GM19397 (cell line): Measurements from ENCODE around the gene CNIH3.

Experiments used
- ATAC-seq: cut with Tn5 transposase; IDR thresholded peaks from one replicate; pipeline ENCODE4 v1.9.1; 2021; ENCODE audit warnings: mild to moderate bottlenecking, moderate library complexity; ENCODE audit not compliant: unreplicated experiment

Gene CNIH3

DNA sequence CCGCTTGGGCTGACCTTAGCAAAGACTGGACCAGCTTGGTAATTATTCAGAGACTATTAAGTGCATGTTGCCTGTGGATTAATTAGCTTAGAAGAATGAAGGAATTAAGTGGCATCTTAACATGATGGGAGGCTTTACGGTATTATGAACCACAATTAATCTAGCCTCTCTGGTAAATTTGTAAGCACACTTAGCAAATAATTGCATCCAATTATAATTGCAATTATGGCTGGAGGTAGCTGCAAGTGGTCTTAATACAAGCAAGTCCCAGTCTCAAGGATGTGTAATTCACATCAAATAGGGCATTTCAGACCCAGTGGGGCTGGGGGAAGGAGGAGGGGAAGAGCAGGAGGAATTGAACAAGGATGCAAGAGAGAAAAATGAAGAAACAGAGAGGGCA, 151.6 kb downstream of the CNIH3 start:
- ATAC-seq, result no peak

DNA sequence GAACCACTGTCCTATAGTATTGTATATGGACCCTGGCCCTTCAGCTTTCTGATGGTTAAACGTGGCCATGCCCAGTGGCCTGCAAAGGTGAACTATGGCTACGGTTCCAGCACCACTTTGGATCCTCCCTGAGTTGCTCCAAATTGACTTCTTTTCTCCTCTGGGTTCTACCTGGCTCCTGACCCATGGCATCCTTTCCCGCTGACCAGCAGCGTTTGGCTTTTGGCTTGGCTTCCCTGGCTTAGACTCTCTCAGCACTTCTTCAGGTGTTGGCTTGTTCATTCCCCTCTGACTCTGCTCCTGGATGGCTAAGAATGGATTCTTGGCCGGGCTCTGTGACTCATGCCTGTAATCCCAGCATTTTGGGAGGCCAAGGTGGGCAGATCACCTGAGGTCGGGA, 152.9 kb downstream of the CNIH3 start:
- no peak for ATAC-seq

DNA sequence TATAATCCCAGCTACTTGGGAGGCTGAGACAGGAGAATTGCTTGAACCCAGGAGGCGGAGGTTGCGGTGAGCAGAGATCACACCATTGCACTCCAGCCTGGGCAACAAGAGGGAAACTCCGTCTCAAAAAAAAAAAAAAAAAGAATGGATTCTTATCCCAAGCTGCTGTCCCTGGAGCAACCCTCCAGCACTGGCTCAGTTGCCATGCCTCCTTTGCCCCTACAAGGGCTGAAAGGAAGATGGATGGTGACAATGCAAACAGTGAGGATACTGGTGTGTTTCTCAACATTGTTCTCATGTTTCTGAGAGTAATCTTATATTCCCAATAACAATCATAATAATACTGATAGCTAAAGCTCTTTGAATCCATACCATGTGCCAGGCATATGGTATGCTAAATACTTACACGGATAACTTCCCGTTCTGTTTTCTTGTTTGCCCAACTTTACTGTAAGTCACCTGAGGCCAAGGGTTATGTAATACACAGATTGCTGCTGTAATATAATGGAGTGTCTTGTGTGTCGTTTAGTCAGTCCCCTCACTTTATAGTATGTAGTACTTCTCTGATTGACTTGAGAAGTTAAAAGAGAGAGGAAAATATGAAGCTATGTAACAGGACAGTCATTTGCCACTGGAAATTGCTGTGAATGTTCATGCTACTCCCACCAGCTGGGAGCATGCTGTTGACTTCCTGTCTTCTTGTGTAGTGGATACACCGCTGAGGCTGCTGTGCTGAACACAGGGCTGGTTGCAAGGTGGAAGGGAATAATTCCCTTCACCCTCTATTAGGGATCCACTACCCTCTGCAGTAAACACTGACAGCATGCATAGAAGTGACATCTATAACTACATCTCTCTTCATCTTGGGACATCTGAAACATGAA, 153.6 kb downstream of the CNIH3 start:
- ATAC-seq, result no peak

DNA sequence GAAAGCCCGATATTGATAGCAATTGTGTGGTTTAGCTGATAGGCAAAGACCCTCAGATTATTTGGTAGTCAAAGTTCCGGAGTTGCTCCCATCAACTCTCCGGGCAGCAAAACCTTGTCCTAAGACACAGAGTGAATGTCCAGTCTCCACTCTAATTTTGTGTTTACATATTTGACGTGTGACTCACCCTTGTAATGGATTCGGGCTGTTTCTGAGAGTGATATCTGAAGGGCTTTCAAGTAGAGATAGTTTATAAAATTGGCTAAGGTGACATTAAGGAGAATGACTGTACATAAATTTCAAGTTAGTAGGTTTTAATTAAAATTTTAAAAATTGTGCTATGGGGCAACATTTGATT, 154.2 kb downstream of the CNIH3 start:
- no peak for ATAC-seq

DNA sequence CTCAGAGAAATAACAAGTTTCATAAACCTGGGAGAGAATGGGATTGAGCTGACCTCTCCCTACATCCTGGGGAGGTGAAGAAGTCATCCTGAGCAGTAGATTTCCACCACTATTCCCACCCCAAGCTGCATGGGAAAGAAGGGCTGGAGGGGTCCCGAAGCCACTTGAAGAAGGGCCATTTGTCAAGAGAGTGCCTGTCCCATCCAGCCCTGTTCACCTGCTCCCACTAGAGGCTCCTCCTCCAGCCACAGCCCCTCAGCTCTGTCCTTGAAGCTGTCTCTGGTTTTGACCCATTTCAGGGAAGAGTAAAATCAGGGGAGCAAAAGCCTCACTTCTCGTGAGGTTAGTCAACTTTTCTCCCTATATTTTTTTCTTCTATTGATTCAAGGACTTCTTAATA, 157.5 kb downstream of the CNIH3 start:
- ATAC-seq, result no peak

DNA sequence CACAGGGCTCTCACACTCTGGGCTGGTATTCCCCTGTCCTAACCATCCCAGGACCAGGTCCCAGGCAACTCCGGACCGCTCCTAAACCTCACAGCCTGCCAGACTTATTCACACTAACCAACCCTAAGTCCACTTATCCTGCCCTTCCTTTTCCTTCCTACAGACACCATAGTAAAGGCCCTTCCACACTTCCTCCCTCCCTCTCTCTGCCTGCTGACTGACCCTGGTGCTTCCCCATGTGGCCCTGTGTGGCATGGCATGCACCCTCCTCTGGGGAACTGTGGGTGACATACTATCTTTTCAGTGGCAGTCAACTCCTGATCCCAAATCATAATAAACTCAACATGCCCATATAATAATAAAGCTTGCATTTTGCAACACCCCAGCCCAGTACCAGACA, 158.3 kb downstream of the CNIH3 start:
- ATAC-seq, result no peak

DNA sequence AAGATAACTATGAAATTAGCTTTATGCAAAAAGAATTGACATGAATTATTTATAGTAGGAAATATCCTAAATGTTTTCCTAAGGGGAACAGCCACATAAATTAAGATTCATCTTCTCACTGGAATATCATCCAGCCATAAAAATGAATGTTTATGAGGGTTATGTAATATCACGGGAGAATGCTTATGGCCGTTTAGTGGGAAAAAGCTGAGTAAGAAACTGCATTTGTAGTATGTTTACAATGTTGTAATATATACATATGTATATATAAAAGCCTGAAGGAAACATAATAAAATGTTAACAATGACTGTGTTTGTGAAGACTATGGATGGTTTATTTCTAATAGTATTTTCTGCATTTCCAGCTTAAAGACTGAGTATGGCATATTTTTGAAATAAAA, 161.1 kb downstream of the CNIH3 start:
- ATAC-seq, result no peak

DNA sequence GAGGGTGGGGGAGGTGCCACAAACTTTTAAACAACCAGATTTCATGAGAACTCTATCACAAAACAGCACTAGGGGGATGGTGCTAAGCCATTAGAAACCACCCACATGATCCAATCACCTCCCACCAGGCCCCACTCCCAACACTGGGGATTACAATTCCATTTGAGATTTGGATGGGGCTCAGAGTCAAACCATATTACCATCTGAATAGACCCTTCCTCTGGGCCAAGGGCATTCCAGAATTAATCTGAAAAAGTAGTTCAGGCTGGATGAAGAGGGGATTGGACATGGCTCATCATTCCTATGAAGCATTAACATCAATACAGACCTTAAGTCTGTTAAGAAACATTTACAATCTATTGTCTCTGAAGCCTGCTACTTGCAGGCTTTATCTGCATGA, 163.4 kb downstream of the CNIH3 start:
- ATAC-seq, result no peak

DNA sequence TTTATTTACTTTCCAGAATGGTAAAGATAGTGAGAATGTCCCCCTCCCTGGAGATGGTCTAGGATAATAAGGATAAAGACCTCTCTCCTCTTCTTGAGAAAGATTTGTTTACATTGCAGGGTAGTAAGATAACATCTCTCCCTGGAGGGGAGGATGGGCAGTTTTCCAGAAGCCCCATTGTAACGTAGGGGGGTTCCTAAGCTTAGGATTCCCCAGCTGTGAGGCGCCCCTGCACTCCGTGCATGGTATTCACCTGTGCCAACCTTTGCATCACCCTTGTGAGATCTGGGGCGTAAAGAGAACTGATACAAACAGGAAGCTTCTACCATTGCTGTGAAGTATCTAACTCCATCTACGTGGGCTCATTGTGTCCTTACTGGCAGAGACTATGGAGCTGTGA, 164.6 kb downstream of the CNIH3 start:
- no peak for ATAC-seq

DNA sequence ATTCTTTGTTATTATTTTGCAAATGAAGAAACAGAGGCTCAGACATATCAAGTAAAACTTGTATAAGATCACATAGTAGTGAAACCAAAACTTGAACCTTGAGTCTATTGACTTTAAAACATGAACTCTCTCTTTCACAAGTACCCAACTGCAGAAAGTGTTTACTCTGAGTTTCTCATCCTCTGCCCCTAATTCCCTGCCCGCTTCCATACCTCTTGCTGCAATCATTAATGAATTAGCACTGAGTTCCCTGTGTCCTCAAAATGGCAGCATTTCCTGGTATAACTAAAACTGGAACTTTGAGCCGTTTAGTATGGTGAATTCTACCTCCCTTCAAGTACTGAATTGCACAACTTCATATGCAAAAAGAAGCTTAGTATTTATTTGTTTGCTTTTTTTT, 165.7 kb downstream of the CNIH3 start:
- no peak for ATAC-seq

DNA sequence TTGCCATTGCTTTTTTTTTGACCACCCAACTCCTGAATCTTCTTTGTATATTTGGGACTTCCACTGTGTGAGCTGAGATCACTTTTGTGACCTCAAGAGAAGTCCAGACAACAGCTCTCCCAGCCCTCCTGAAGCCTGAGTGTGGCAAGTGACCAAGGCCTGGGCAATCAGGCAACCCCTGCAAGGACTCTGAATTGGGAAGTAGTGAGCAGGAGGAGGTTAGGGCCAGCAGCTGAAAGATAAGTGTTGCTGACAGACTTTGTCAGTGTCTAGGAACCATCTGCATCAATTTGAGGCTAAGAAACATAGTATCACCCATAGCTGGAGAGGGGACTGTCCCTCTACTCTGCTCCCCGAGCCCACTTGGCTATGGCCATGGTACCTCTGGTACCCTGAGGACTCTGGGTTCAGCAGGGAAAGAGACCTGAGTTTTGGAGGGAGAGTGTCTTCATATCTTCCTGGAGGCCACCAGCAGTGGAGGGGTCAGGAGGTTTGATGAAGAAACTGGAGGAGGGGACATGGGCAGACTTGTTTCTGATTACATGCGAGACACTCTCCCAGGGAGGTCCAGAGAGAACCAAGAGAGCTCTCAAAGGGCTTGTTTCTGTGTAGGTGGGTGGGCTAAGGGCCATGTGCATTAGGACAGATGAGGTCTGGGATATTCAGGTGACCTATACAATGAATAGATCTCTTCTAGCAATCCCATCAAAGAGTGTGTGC, 166.3 kb downstream of the CNIH3 start:
- ATAC-seq, result no peak

DNA sequence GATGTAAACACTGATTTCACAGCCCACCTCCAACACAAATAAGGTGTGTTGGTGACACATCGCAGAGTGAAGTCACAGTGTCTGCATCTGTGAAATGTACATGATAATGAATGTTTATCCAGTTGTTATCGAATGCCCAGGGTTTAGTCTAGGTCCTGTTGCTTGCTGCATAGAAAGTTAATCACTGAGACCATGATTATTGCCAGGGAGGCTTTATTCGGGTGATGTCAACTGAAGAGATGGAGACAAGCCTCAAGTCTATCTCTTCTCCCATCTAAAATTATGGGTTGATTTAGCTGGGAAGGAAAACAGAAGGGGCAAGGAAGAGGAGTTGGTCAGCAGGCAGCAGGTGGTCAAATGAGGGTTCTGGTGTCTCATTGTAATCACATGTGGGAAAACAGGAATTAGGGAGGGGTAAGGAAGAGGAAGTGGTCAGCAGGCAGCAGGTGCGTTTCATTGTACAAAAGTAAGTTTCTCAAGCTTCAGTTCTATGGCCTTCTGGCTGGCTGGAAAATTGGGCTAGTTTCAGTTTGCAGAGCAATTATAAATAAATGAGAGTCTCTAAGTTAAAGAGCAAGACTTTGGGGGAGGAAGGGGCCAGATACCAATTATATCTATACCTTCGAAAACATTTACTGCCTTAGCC, 167.0 kb downstream of the CNIH3 start:
- ATAC-seq, result peak; percentile 63

DNA sequence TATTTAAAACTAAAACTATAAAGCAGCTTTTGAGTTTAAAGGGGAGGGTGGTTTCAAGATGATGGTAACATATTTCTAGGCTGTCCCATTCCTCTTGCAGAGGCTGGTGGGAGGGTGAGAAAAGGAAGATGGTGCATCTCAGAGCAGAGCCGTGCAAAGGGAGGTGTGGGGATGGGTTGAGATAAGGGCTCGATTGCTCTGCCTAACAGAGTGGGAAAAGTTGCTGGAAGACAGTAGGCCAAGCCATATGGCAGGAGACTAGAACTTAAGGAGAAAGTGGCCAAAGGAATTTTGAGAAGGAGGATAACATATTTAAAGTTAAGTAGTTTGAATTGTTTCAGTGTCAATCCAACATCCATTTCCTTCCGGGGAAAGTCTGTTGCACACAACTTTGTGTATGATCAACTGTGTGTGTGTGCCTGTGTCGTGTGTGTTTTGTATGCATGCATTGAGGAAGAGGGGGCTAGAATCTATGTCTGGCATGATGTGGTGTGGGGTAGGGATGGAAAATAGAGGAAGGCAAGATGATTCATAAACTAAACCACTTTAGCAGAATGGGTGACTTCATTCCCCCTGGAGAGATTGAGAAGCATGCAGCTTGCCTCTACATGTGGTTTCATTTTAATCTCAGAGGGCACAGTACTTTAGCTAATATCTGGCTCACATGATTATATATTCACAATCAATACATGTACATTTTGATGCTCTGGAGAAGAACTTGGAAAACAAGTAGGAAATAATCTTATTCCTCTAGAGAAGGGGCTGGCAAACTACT, 168.3 kb downstream of the CNIH3 start:
- no peak for ATAC-seq

DNA sequence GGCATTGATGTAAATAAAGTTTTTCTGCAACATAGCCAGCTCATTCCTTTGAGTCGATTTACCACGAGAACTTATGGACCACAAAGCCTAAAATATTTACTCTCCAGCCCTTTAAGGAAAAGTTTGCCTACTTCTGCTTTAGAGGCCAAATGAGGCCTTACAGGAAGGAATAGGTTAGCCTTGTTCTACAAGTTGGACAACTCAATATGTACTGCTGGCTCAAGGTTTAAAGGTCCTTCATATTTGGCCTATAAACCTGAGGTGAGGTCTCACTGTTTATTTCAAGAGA, 168.9 kb downstream of the CNIH3 start:
- no peak for ATAC-seq

DNA sequence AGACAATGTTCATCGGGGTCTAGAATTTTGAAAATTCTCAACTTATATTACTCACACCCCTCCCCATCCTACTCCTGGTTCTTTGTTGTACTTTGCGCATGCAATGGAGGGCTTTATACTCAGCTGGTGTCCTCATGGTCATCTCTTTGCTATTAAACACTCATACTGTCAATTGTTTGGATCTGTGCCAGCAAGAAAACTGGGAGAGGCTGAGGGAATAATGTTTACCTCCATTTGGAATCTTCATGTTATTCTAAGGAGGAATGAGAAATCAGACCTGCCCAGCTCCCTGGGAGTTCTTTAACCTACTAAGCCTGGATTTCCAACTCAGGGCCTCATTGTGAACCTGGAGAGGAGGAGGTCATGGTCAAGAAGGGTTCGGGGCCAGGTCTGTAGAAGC, 169.5 kb downstream of the CNIH3 start:
- ATAC-seq, result no peak

DNA sequence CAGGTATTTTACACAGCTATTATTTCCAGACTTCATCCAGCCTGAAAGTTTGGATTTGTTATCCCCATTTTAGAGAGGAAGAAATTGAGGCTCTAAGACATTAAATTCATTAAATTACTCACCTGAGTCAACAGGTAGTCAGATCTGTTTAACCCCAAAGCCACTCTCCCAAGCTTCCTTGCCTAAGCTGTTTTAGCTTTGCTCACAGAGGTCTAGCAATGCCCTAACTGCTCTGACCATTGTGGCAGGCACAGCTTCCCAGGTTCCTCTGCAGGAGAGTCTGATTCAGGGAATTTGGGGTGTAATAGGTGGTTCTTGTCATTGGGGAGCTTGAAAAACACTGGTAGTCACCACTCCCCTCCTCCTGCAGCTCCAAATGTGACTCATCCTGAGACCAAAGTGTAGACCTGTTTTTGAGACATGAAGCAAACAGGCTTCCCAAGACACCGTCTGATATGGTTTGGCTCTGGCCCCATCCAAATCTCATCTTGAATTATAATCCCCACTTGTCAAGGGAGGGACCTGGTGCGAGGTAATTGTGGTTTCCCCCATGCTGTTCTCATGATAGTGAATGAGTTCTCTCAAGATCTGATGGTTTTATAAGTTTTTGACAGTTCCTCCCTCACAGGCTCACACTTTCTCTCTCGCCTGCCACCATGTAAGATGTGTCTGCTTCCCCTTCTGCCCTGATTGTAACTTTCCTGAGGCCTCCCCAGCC, 170.6 kb downstream of the CNIH3 start:
- ATAC-seq, result no peak

DNA sequence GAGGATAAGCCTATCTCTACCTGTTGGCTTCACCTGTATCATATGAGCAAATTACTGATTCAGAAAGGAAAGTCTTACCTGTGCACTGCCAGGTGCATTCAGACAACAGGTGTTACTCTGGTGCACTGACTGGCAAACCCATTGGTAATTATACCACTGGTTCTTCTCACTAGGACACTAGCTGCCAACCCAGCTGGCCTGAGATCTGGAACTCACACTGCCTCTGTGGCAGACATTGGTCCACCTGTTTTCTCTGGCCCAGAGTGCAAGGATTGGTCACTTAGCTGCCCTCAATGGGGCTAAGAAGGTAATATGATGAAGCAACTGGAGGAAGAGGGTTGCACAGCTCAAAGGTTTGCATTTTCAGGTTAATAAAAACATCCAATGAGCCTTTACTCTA, 173.2 kb downstream of the CNIH3 start:
- no peak for ATAC-seq
